GM03348 (cell line): ENCODE results near the gene NOX4.
A peak's percentile ranks its signal among the peaks of the same experiment; 100 is the strongest.
"Not testable (repeated sequence)": the region's sequence is repeated elsewhere in the genome, so short reads cannot be mapped to it uniquely, and the experiment has no call there.

Experiments
- DNase-seq: peaks from one replicate; pipeline ENCODE4 v3.0.0; 2012; ENCODE audit warnings: low spot score

Gene NOX4

GRCh38 chr11:89458716-89459115 is 32.5 kb downstream of the NOX4 start:
- no peak for DNase-seq

DNA sequence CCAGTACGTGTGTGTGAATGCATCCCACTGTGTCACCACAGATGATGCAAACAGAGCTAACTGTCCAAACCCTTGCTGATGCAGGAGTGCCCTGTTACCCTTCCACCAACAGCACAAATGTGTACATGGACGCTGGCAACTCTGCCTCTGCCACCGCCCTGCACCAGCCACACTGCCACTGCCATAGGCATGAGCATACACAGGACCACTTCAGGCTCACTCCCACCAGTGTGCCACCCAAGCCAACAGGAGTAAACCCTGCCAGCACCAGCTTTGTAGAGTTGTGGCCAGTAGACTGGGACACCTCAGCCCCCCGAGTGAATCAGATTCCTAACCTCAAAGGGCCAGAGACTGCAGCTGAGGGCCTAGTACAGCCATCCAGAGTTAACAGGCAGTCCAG is 34.0 kb downstream of the NOX4 start:
- DNase-seq: no peak

DNA sequence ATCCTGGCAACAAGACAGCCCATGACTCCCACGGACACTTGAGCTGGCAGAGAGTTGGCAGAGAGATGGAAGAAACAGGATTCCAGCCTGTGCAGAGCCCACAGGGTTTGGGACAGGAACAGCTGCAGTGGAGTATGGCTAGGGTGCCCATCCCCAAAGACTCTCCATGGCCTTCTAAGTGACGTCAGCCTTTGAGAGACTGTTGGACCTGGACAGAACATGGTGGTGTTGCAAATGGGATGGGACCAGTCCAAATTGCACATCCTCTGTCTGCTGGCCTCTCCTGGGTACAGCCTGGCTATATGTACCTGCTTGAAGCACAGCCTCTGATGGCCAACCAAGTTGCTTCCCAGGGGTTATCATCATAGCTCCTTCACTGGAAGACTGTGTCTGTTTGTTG is 34.5 kb downstream of the NOX4 start:
- no peak for DNase-seq

- DNase-seq: no peak
Observed at GRCh38 chr11:89452780-89453179, 38.4 kb downstream of the NOX4 start.

DNA sequence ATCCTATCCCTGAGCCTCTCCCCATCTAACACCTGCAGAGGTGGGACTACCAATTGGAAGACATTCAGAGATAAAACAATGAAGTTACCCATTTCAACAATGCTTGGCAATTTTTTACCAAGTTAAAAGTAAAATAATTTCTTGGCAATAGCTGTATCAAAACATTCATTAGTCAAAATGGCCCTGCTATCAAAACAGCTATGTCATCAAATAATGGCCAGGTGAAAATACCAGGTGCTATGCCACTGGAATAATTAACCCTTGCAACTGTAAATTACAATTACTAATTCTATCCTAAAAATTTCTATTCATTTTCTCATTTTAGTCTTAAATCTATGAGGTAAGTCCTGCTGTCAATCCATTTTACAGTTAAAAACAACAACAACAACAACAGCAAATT is 43.3 kb downstream of the NOX4 start:
- DNase-seq: no peak

DNA sequence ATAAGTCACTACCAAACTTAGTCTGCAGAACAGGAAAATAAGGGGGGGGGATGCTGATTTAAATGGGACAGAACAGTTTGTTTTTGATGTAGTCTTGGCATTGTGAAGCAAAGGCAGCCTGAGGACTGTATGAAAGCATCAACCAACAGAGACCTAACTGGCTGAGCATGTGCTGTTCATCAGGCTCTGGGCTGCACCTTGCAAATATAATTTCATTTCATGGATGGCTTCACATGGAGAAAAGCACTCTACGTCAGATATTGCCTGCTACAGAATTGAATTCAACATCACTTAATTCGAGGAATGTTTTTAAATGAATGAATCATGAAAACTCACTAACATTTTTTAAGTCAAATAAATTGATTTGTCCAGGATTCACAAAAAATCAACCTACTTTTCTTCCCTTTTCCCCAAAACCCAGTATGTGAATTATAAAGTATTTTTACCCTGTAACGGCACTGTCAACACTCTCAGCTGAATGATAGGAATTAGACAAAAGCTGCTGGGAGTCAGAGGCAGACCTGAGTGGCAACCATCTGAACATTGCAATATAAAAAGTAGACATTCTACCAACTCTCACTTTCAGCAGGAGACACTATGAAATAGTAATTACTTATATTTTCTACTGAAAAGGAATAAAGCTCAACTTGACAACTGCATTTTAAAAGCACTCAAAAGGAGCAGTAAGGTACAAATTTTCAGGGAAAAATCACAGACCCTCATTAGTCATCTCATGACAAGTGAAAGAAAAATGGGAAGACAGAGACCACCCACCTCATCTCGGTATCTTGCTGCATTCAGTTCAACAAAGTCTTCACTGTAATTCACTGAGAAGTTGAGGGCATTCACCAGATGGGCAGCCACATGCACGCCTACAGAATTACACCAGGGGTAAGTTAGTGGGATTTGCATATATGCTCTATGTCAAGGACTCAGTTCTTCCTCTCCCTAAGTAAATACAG is 47.5 kb downstream of the NOX4 start:
- DNase-seq: no peak

GRCh38 chr11:89442801-89443200 is 48.4 kb downstream of the NOX4 start:
- DNase-seq: no peak

GRCh38 chr11:89441606-89442005 is 49.6 kb downstream of the NOX4 start:
- no peak for DNase-seq

DNA sequence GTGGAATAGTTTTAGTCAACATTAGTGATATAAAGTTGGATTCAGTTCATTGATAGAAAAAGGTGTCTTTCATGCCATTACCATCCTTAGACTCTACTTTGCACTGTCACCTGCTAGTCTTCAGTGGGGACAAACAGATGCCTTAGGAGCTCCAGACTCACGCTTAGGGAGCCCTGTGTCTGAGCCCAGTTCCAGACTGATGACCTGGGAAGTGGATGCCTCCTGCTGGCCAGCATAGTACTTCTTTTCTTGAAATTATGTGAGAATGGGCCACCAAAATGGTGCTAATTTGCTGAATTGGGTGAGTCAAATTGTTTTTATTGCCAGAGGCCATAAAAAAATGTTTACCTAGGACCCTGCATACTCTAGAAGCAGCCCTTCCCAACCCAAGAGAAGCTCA is 53.9 kb downstream of the NOX4 start:
- DNase-seq: no peak

DNA sequence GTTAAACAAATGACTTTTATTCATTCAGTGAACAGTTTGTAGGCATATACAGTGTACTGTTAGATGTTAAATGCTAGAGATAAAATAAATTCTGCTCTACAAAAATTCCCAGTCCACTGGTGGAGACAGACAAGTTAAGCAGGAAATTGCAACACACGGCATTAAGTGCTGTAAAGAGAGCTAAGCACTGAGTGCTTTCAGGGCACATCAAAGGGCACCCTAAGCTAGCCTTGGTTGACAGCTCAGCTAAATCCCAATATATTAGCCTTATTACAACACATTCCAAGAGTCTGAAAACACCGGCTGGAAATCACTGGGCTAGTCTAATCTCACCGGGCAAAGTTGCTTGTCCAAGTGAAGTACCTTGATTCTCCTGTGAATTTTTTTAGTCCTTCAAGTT is 55.1 kb downstream of the NOX4 start:
- DNase-seq: peak; percentile 5

DNA sequence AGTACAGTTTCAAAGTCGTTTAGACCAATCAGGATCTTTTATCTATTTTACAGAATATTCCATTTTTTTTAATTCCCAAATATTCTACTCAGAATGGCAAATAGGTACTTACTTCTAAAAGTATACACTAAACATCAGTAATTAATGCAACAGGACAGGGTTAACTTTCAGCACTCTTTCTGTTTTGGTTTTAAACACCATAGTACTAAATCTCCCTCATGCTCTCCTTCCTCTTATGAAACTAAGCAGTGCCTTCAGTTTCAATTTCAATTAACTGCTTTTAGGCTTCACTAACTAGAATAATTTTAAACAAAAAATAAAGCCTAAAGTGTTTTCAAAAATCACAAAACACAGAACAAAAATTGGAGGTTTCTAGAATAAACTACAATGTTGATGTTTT is 57.9 kb downstream of the NOX4 start:
- DNase-seq: no peak

GRCh38 chr11:89432182-89432581 is 59.0 kb downstream of the NOX4 start:
- not testable (repeated sequence) for DNase-seq

GRCh38 chr11:89426501-89426900 is 64.7 kb downstream of the NOX4 start:
- DNase-seq: not testable (repeated sequence)

DNA sequence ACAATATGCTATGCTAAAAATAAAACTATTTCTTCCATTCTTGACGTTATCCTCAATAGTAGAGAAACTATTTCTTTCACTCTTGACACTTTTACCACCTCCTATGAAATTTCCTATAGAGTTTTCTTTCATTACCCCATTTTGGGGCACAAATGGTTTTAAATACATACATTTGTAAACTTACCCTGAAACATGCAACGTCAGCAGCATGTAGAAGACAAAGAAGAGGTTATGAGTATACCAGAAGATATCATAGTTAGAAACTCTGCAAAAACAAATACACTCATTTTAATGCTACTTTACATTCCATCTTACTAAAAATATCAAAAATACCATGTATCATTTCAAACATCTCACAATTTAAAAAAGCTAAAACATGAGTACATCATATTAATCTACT is 69.5 kb downstream of the NOX4 start:
- DNase-seq: no peak

GRCh38 chr11:89420981-89421380 is 70.2 kb downstream of the NOX4 start:
- no peak for DNase-seq

DNA sequence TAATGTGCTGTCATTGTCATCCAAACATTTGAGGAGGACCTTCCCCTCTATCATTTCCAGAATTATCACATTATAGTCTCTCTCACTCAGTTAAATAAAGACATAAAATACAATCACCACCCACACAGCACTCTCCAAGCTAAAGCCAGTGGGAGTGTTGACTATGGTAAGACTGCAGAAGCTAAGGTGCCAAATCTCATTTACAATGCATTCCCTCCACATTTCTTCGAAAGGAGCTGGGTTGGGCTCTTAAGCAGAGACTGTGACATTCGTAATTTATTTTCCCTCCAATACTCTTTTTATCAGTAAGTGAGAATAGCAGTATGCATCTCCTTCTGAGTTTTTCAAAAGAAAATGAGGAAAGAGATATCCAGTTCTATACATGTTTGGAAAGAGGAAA is 74.2 kb downstream of the NOX4 start:
- DNase-seq: no peak

GRCh38 chr11:89411112-89411511 is 80.1 kb downstream of the NOX4 start:
- DNase-seq: not testable (repeated sequence)

DNA sequence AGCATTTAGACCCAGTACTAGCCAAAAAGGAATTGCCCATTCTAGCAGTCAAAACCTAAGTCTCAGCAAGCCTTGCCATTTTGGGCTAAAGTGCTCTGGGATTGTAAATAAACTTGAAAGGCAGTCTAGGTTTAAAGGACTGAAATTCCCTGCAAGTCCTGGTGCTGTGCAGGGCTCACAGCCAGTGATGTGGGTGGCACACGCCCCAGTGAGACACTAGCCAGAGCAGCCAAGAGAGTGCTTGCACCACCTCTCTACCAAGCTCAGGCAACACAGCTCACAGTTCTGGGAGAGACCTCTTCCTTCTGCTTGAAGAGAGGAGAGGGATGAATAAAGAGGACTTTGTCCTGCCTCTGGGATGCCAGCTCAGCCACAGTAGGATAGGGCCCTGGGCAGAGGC is 80.5 kb downstream of the NOX4 start:
- DNase-seq: not testable (repeated sequence)

DNA sequence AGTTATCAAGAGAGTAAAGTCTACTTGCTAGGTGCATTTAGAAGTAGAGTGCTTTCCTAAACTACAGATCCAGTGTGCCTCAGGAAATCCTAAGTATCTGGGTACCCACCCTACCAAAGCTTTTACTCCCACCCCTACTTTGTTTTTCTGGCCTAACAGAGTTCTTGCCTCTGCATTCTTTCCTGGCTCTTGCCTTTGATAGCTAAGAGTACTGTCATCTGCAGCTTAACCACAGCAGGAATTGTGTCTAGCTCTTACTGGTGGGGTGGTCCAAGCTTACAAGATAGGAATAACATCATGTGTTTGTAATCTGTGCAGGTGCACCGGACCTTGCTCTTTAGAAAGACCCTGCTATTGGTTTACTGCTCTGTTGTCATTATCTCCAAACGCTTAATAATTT is 82.7 kb downstream of the NOX4 start:
- DNase-seq: not testable (repeated sequence)

DNA sequence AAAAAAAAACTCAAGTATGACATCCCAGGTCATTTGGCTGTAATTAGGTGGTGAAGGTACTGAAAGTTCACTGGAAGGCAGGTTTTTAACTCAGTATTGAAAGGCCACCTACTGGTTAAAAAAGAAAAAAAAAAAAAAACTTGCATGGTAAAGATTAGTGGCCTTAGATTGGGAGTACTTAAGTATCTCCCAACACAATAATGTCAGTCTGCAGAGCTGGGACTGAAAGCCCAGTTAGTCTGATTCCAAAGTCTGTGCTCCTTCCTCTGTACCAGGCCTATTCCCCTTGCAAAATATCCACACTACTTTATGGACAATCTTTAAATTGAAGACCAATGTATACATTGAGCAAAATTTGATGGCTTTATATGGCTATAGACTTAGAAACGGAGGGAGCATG is 85.5 kb downstream of the NOX4 start:
- DNase-seq: no peak

GRCh38 chr11:89391654-89392053 is 99.5 kb downstream of the NOX4 start:
- DNase-seq: not testable (repeated sequence)

DNA sequence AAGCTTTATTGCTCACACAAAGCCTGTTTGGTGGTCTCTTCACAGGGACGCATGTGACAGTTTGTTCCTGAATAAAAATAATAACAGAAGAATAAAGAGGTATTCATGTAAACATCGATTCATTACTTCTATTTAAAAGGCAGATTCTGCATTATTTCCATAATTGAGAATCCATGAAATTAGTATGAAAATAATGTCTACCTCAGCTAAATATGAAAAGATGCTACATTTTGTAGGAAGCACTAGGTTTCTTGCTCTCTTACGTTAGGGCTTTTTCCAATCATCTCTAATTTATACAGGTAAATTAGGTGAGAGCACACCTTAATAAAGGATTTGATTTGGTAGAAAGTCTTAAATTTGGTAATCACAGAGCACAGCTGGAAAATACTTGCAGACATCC is 103.7 kb downstream of the NOX4 start:
- DNase-seq: not testable (repeated sequence)

DNA sequence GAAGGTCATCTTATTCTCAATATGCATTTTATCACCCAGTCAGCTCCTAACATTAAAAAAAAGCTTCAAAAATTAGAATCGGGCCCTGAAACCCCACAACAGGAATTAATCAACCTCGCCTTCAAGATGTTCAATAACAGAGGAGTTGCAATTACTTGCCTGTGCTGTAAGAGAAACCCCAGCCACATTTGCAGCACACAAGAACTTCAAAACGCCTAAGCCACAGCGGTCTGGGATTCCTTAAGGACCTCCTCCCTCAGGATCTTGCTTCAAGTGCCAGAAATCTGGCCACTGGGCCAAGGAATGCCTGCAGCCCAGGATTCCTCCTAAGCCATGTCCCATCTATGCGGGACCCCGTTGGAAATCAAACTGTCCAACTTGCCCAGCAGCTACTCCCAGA is 108.2 kb downstream of the NOX4 start:
- not testable (repeated sequence) for DNase-seq

DNA sequence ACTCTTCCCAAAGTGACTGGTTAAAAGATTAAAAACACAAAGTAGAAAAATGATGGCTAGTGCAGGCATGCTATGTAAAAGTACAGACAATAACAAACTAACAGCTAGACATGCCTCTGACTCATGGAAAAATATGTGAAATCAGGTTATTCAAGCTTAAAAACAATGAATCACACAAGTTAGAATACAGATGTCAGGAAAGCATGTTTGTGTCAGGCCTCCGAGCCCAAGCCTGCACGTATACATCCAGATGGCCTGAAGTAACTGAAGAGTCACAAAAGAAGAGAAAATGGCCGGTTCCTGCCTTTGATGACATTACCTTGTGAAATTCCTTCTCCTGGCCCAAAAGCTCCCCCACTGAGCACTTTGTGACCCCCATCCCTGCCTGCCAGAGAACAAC is 110.1 kb downstream of the NOX4 start:
- peak; percentile 68 for DNase-seq
